H1 (cell line): ENCODE data around the gene ABCA2. TPM values are rescaled to one million over a fixed set of nuclear protein-coding genes. Genes with fewer than 3 reads are reported as not detected.
A peak's percentile ranks its signal among the peaks of the same experiment; 100 is the strongest.

Experiments
- CTCF ChIA-PET: fragments of 300-600 bp; sonication (Branson Sonifier 250); formaldehyde crosslinking; loops from one replicate; lab custom pipeline; 2021; ENCODE audit not compliant: partially characterized antibody; lab: Charles Lee
- POLR2A ChIA-PET: fragments of 300-600 bp; sonication (Branson Sonifier 250); formaldehyde crosslinking; loops from one replicate; lab custom pipeline; 2021; ENCODE audit warnings: inconsistent platforms; ENCODE audit not compliant: partially characterized antibody; lab: Charles Lee
- DNase-seq, 2 experiments: peaks; one replicate each; pipeline versions ENCODE4 v3.0.0 to v3.0.0-alpha.2; 2010 to 2022; ENCODE audit warnings: low spot score in 2 of 2, low read depth in 1 of 2, mixed read lengths in 1 of 2
- FAIRE-seq: peaks from 2 replicates; lab custom pipeline; 2011; peaks lifted over from hg19 to GRCh38; lab: Jason Lieb, UNC
- H2AFZ ChIP-seq: 2 replicates; pipeline ENCODE4 v1.8.1; 2012; ENCODE audit warnings: low read length, inconsistent platforms
- H2AK5ac ChIP-seq: 2 replicates; pipeline ENCODE4 v1.6.1; 2013; ENCODE audit warnings: low read depth, low read length
- H2BK120ac ChIP-seq: replicated peaks from 2 replicates; pipeline ENCODE3; 2013; ENCODE audit warnings: low read depth, low read length, inconsistent platforms
- H2BK12ac ChIP-seq: 2 replicates; pipeline ENCODE4 v1.6.1; 2013; ENCODE audit warnings: low read depth, low read length
- H2BK15ac ChIP-seq: 2 replicates; pipeline ENCODE4 v1.6.1; 2013; ENCODE audit warnings: low read length
- H2BK20ac ChIP-seq: 2 replicates; pipeline ENCODE4 v1.6.1; 2013; ENCODE audit warnings: low read length
- H2BK5ac ChIP-seq: 2 replicates; pipeline ENCODE4 v1.6.1; 2013; ENCODE audit warnings: low read depth, low read length
- H3K14ac ChIP-seq: 2 replicates; pipeline ENCODE4 v1.6.1; 2013; ENCODE audit warnings: inconsistent platforms; ENCODE audit not compliant: insufficient read length
- H3K18ac ChIP-seq: 2 replicates; pipeline ENCODE4 v1.6.1; 2013; ENCODE audit warnings: low read length; ENCODE audit errors: extremely low read depth
- H3K23ac ChIP-seq: 2 replicates; pipeline ENCODE4 v1.6.1; 2013; ENCODE audit warnings: inconsistent platforms; ENCODE audit not compliant: insufficient read length
- H3K23me2 ChIP-seq: 2 replicates; pipeline ENCODE4 v1.6.1; 2013; ENCODE audit warnings: low read depth, low read length
- H3K27ac ChIP-seq: 2 replicates; pipeline ENCODE4 v1.6.1; 2011; ENCODE audit warnings: low read depth, low read length, inconsistent platforms
- H3K27me3 ChIP-seq, 4 experiments: replicated peaks in 1 of 4; 1 replicate in 1 of 4; 2 replicates in 3 of 4; pipeline versions ENCODE4 v1.6.1 to v1.8.1; 2011 to 2013; ENCODE audit warnings: low read length in 3 of 4, mild to moderate bottlenecking in 3 of 4, inconsistent platforms in 2 of 4, mixed read lengths in 2 of 4, moderate library complexity in 1 of 4; ENCODE audit not compliant: control insufficient read depth in 3 of 4, insufficient read depth in 3 of 4; ENCODE audit errors: extremely low read depth in 1 of 4
- H3K36me3 ChIP-seq, 4 experiments: 2 replicates each; pipeline versions ENCODE4 v1.6.1 to v1.8.1; 2011 to 2013; ENCODE audit warnings: mild to moderate bottlenecking in 4 of 4, low read length in 3 of 4, moderate library complexity in 2 of 4, control low read depth in 1 of 4, inconsistent platforms in 1 of 4; ENCODE audit not compliant: insufficient read depth in 4 of 4, control insufficient read depth in 2 of 4
- H3K4ac ChIP-seq: replicated peaks from 2 replicates; pipeline ENCODE3; 2013; ENCODE audit warnings: low read length, low read depth, mixed read lengths, inconsistent platforms; ENCODE audit not compliant: insufficient read length
- H3K4me1 ChIP-seq, 4 experiments: replicated peaks in 1 of 4; 1 replicate in 1 of 4; 2 replicates in 3 of 4; pipeline versions ENCODE4 v1.6.1 to v1.8.1; 2011 to 2013; ENCODE audit warnings: low read length in 3 of 4, inconsistent platforms in 2 of 4, mixed read lengths in 1 of 4; ENCODE audit not compliant: insufficient read depth in 4 of 4, control insufficient read depth in 3 of 4
- H3K4me2 ChIP-seq, 2 experiments: 2 replicates each; pipeline versions ENCODE4 v1.6.1 to v1.8.1; 2011 to 2013; ENCODE audit warnings: low read depth in 2 of 2, low read length in 2 of 2, control low read depth in 1 of 2, inconsistent platforms in 1 of 2, mild to moderate bottlenecking in 1 of 2; ENCODE audit not compliant: insufficient read depth in 1 of 2
- H3K4me3 ChIP-seq, 4 experiments: fragments of 200-600, 300-600 bp in 1 of 4; sonication (generic), shearing (Covaris generic), sonication (Bioruptor Twin) in 1 of 4; 2 replicates each; pipeline versions ENCODE4 v1.5.1 to v1.8.1; 2011 to 2016; ENCODE audit warnings: low read length in 4 of 4, low read depth in 3 of 4, control low read depth in 2 of 4, inconsistent platforms in 2 of 4, mild to moderate bottlenecking in 2 of 4, mixed read lengths in 1 of 4, moderate library complexity in 1 of 4; ENCODE audit not compliant: insufficient read depth in 2 of 4; ENCODE audit errors: extremely low read depth in 1 of 4
- H3K56ac ChIP-seq: replicated peaks from 2 replicates; pipeline ENCODE3; 2013; ENCODE audit warnings: low read depth, mild to moderate bottlenecking, mixed read lengths, low read length, inconsistent platforms; ENCODE audit not compliant: insufficient read length
- H3K79me1 ChIP-seq: 2 replicates; pipeline ENCODE4 v1.6.1; 2013; ENCODE audit warnings: low read depth, low read length, control low read depth
- H3K79me2 ChIP-seq, 2 experiments: 2 replicates each; pipeline versions ENCODE4 v1.6.1 to v1.8.1; 2012 to 2013; ENCODE audit warnings: low read length in 2 of 2, mild to moderate bottlenecking in 2 of 2, inconsistent platforms in 1 of 2; ENCODE audit not compliant: insufficient read depth in 2 of 2, control insufficient read depth in 1 of 2
- H3K9ac ChIP-seq, 4 experiments: replicated peaks in 1 of 4; 1 replicate in 1 of 4; 2 replicates in 3 of 4; pipeline versions ENCODE4 v1.6.1 to v1.8.1; 2011 to 2013; ENCODE audit warnings: low read depth in 3 of 4, low read length in 3 of 4, control low read depth in 2 of 4, mild to moderate bottlenecking in 2 of 4, moderate library complexity in 2 of 4, inconsistent platforms in 1 of 4; ENCODE audit errors: extremely low read depth in 1 of 4
- H3K9me3 ChIP-seq, 2 experiments: 2 replicates each; pipeline versions ENCODE4 v1.6.1 to v1.8.1; 2012 to 2013; ENCODE audit warnings: mild to moderate bottlenecking in 2 of 2, moderate library complexity in 2 of 2, control low read depth in 1 of 2, inconsistent platforms in 1 of 2, low read depth in 1 of 2, low read length in 1 of 2, mixed read lengths in 1 of 2; ENCODE audit not compliant: insufficient read depth in 2 of 2
- H4K20me1 ChIP-seq, 2 experiments: replicated peaks in 1 of 2; 2 replicates each; pipeline versions ENCODE3 to v1.8.1; 2011 to 2013; ENCODE audit warnings: inconsistent platforms in 2 of 2, low read length in 2 of 2, mild to moderate bottlenecking in 1 of 2; ENCODE audit not compliant: insufficient read depth in 2 of 2, control insufficient read depth in 1 of 2
- H4K5ac ChIP-seq: 2 replicates; pipeline ENCODE4 v1.6.1; 2013; ENCODE audit warnings: low read length, low read depth, mixed read lengths, inconsistent platforms; ENCODE audit not compliant: insufficient read length
- H4K8ac ChIP-seq: 2 replicates; pipeline ENCODE4 v1.8.0; 2013; ENCODE audit warnings: mild to moderate bottlenecking, moderate library complexity, low read length, inconsistent platforms; ENCODE audit not compliant: insufficient read depth; ENCODE audit errors: extremely low read depth
- H4K91ac ChIP-seq: replicated peaks from 2 replicates; pipeline ENCODE3; 2013; ENCODE audit warnings: low read length, mixed read lengths, inconsistent platforms; ENCODE audit not compliant: insufficient read length
- BACH1 ChIP-seq: IDR thresholded peaks from 2 replicates; pipeline ENCODE4 v1.6.1; 2012; ENCODE audit warnings: low read length, improper control_type of control experiment
- BRCA1 ChIP-seq: IDR thresholded peaks from 2 replicates; pipeline ENCODE4 v1.6.1; 2012; ENCODE audit warnings: low read depth, low read length, improper control_type of control experiment
- SIRT6 ChIP-seq: IDR thresholded peaks from one replicate; pipeline ENCODE4 v1.7.1; 2012; ENCODE audit warnings: low read length, inconsistent platforms
- SIX5 ChIP-seq: IDR thresholded peaks from 2 replicates; pipeline ENCODE4 v1.6.1; 2011; ENCODE audit warnings: mild to moderate bottlenecking, low read depth, low read length
- TCF12 ChIP-seq: IDR thresholded peaks from 2 replicates; pipeline ENCODE4 v1.6.1; 2011; ENCODE audit warnings: low read depth, mild to moderate bottlenecking, low read length
- WGBS, 2 experiments: shearing (Covaris generic) in 1 of 2; methylation state at CpG; one replicate each; pipeline versions ENCODE4 v1.1.6 to v1.1.7; 2013 to 2015; ENCODE audit warnings: low lambda C conversion rate in 2 of 2, mixed read lengths in 2 of 2, inconsistent platforms in 1 of 2, low coverage in 1 of 2, missing lambda C conversion rate in 1 of 2; ENCODE audit not compliant: insufficient replicate concordance in 2 of 2, insufficient coverage in 1 of 2, insufficient read length in 1 of 2; ENCODE audit errors: extremely low coverage in 1 of 2, missing lambda C conversion rate in 1 of 2; 5-methylcytosine and 5-hydroxymethylcytosine counted together
- polyA plus RNA-seq, 7 experiments: library from polyadenylated mRNA; depleted of rRNA in 3 of 7; stranded (reverse) in 5 of 7; unstranded in 2 of 7; fragments of >200 nt in 5 of 7; fragments of 200-250 nt in 2 of 7; gene quantifications; 1 replicate in 5 of 7; 2 replicates in 1 of 7; 4 replicates in 1 of 7; pipeline versions ENCODE4 v1.2.1 to v1.2.3, GENCODE V29; 2011 to 2013; ENCODE audit warnings: missing spikeins in 2 of 7, mixed read lengths in 2 of 7
- total RNA-seq: library from RNA; stranded (reverse); fragmentation: NEBNext Ultra II Directional; extraction: Animal tissue kit (Norgen Biotek cat#: 25700); gene quantifications from 2 replicates; pipeline ENCODE4 v1.2.1, GENCODE V29; 2021

ABCA2 gene
- total and polyA plus RNA-seq, 2 of the 8 experiments (the other 6 are each of a cell fraction or from before 2014, with no cell fraction given) = 12.5 to 14.3 TPM

- H4K5ac ChIP-seq = no peak overlapping the region
- H2BK120ac ChIP-seq = no peak overlapping the region
- POLR2A ChIA-PET = no interaction called here
- TF ChIP-seq TCF12 (no peak), SIX5 (no peak), SIRT6 (no peak), BACH1 (no peak), BRCA1 (no peak)
- no peak overlapping the region for H2AK5ac ChIP-seq
- no peak overlapping the region for H4K91ac ChIP-seq
- no peaks in the 10 kb centered on the region for H3K79me1 ChIP-seq
- FAIRE-seq (no peak), DNase-seq (no peak)
- 94% methylated on average over 24 of the region's 28 CpGs; no CpG with 5 or more reads in 1 of the 2 experiments for WGBS, 2 experiments
- H3K18ac ChIP-seq = no peak overlapping the region
- H3K23ac ChIP-seq = no peak overlapping the region
- no peak overlapping the region for H2BK20ac ChIP-seq
- peaks cover 0 to 5% of the 10 kb centered on the region in 2 experiments for H4K20me1 ChIP-seq
- H3K9me3 ChIP-seq = peaks cover 0 to 27% of the 10 kb centered on the region in 2 experiments; a peak in 2 of 4 replicates
- H3K79me2 ChIP-seq = no peaks in the 10 kb centered on the region
- peaks cover 0 to 13% (median 0%) of the 10 kb centered on the region in 4 experiments; a peak in 1 of 8 replicates for H3K36me3 ChIP-seq
- H3K9ac ChIP-seq = no peak overlapping the region
- no peak overlapping the region for H2BK5ac ChIP-seq
- H3K14ac ChIP-seq = no peak overlapping the region
- H3K4me2 ChIP-seq = no peak overlapping the region
- H3K4ac ChIP-seq = no peak overlapping the region
- H2BK15ac ChIP-seq = no peak overlapping the region
- H3K23me2 ChIP-seq = no peaks in the 10 kb centered on the region; the same call in 1 of the 2 replicates
- H3K27ac ChIP-seq = no peak overlapping the region
- CTCF ChIA-PET = interaction anchor here (0.8 to 7.2 kb wide), 6 partner anchors 13 to 69 kb away, joined by 3 to 54 read pairs (median 4); partner anchors contain the start of genes ABCA2 and FUT7
- no peak overlapping the region for H4K8ac ChIP-seq
- H3K4me1 ChIP-seq = peaks cover 0 to 7% (median under 1%) of the 10 kb centered on the region in 4 experiments; a peak in 2 of 7 replicates
- H3K56ac ChIP-seq = no peak overlapping the region
- H3K27me3 ChIP-seq = no peaks in the 10 kb centered on the region; a peak in 1 of 7 replicates
- 0 out of 2 replicates have a peak overlapping the region, but pooled peaks have one; percentile 14 for H2BK12ac ChIP-seq
- H2AFZ ChIP-seq = no peak overlapping the region
- H3K4me3 ChIP-seq = no peak overlapping the region
These were observed 11.0 kb downstream of the ABCA2 start for GRCh38 chr9:137017071-137017470.
